Neural cell (in vitro differentiated cells): Measurements from ENCODE around the gene TEX13A. TPM values are rescaled to one million over a fixed set of nuclear protein-coding genes. Genes with fewer than 3 reads are reported as not detected.

Source experiments
- H2AFZ ChIP-seq: fragments of 200-600, 300-800 bp; sonication (generic), shearing (Covaris generic); 2 replicates; pipeline ENCODE4 v1.6.0; 2014; ENCODE audit warnings: low read depth, mild to moderate bottlenecking, antibody characterized with exemption, low read length, moderate library complexity
- H3F3A ChIP-seq: fragments of 200-600 bp; shearing (Covaris generic); 2 replicates; pipeline ENCODE4 v1.6.1; 2016; ENCODE audit warnings: mild to moderate bottlenecking, moderate library complexity, mixed read lengths, antibody characterized with exemption, low read length; ENCODE audit not compliant: insufficient read depth, poor library complexity, severe bottlenecking
- H3K27ac ChIP-seq: fragments of 200-600, 300-800 bp; sonication (generic), shearing (Covaris generic); 2 replicates; pipeline ENCODE4 v1.5.1; 2014; ENCODE audit warnings: mild to moderate bottlenecking, low read length, moderate library complexity
- H3K27me3 ChIP-seq: fragments of 300-800, 200-600 bp; sonication (generic), shearing (Covaris generic); 2 replicates; pipeline ENCODE4 v1.6.0; 2014; ENCODE audit warnings: mild to moderate bottlenecking, low read depth, low read length, moderate library complexity; ENCODE audit not compliant: insufficient read depth
- H3K36me3 ChIP-seq: fragments of 300-800, 200-600 bp; sonication (generic), shearing (Covaris generic); 2 replicates; pipeline ENCODE4 v1.5.1; 2014; ENCODE audit warnings: mild to moderate bottlenecking, antibody characterized with exemption, low read length, moderate library complexity; ENCODE audit not compliant: insufficient read depth
- H3K4me2 ChIP-seq: fragments of 300-800, 200-600 bp; sonication (generic), shearing (Covaris generic); 2 replicates; pipeline ENCODE4 v1.6.0; 2014; ENCODE audit warnings: mild to moderate bottlenecking, low read length
- H3K4me3 ChIP-seq: fragments of 300-800, 200-600 bp; sonication (generic), shearing (Covaris generic); 2 replicates; pipeline ENCODE4 v1.5.1; 2014; ENCODE audit warnings: mild to moderate bottlenecking, low read length, moderate library complexity
- H3K79me2 ChIP-seq: fragments of 200-600 bp; shearing (Covaris generic); replicated peaks from 2 replicates; pipeline ENCODE4 v1.6.0; 2014; ENCODE audit warnings: mild to moderate bottlenecking, low read length, moderate library complexity; ENCODE audit not compliant: insufficient read depth
- H3K9ac ChIP-seq: fragments of 300-800, 200-600 bp; sonication (generic), shearing (Covaris generic); 2 replicates; pipeline ENCODE4 v1.6.1; 2016; ENCODE audit warnings: mild to moderate bottlenecking, low read length, mixed read lengths
- H3K9me2 ChIP-seq: fragments of 200-600 bp; shearing (Covaris generic); 2 replicates; pipeline ENCODE4 v1.6.1; 2016; ENCODE audit warnings: mild to moderate bottlenecking, low read length, mixed read lengths; ENCODE audit not compliant: insufficient read depth
- H3K9me3 ChIP-seq: fragments of 200-600, 300-800 bp; sonication (generic), shearing (Covaris generic); 2 replicates; pipeline ENCODE4 v1.6.1; 2016; ENCODE audit warnings: mild to moderate bottlenecking, mixed run types, low read length, moderate library complexity, mixed read lengths
- H4K20me1 ChIP-seq: fragments of 200-600 bp; shearing (Covaris generic); 2 replicates; pipeline ENCODE4 v1.6.1; 2016; ENCODE audit warnings: mild to moderate bottlenecking, mixed run types; ENCODE audit not compliant: insufficient read depth
- EP300 ChIP-seq: fragments of 450-650 bp; conservative IDR thresholded peaks from 2 replicates; pipeline ENCODE4 v1.6.1; 2014; ENCODE audit warnings: antibody characterized with exemption, mild to moderate bottlenecking, moderate library complexity; ENCODE audit not compliant: poor library complexity, severe bottlenecking
- EZH2 ChIP-seq: fragments of 200-600, 300-800 bp; shearing (Covaris generic), sonication (generic); IDR thresholded peaks from 2 replicates; pipeline ENCODE4 v1.6.1; 2014; ENCODE audit warnings: antibody characterized with exemption, low read length, borderline replicate concordance, mild to moderate bottlenecking; ENCODE audit not compliant: insufficient read depth, poor library complexity, severe bottlenecking
- MXI1 ChIP-seq: fragments of 450-650 bp; conservative IDR thresholded peaks from 2 replicates; pipeline ENCODE4 v1.6.1; 2014; ENCODE audit warnings: antibody characterized with exemption, mild to moderate bottlenecking; ENCODE audit not compliant: poor library complexity, severe bottlenecking
- POLR2AphosphoS5 ChIP-seq: IDR thresholded peaks from 2 replicates; pipeline ENCODE4 v1.6.1; 2012
- RAD21 ChIP-seq: fragments of 450-650 bp; conservative IDR thresholded peaks from 2 replicates; pipeline ENCODE4 v1.6.1; 2014; ENCODE audit warnings: antibody characterized with exemption, mild to moderate bottlenecking, moderate library complexity
- SMC3 ChIP-seq: fragments of 450-650 bp; conservative IDR thresholded peaks from 2 replicates; pipeline ENCODE4 v1.6.1; 2014; ENCODE audit warnings: antibody characterized with exemption, mild to moderate bottlenecking, moderate library complexity; ENCODE audit not compliant: poor library complexity
- TAF1 ChIP-seq: IDR thresholded peaks from 2 replicates; pipeline ENCODE4 v1.6.1; 2012; ENCODE audit warnings: low read depth
- polyA plus RNA-seq: library from polyadenylated mRNA; depleted of rRNA; stranded (reverse); fragments of >200 nt; gene quantifications from 2 replicates; pipeline ENCODE4 v1.2.3, GENCODE V29; 2014
- TF ChIP-seq, protein P1 (sequence below): fragments of 450-650 bp; IDR thresholded peaks from 2 replicates; pipeline ENCODE4 v1.5.1; 2014; ENCODE audit warnings: antibody characterized with exemption, mild to moderate bottlenecking, moderate library complexity; ENCODE audit not compliant: poor library complexity, severe bottlenecking

TEX13A gene
- polyA plus RNA-seq, 1 donor from 2014 or later, result not detected

DNA sequence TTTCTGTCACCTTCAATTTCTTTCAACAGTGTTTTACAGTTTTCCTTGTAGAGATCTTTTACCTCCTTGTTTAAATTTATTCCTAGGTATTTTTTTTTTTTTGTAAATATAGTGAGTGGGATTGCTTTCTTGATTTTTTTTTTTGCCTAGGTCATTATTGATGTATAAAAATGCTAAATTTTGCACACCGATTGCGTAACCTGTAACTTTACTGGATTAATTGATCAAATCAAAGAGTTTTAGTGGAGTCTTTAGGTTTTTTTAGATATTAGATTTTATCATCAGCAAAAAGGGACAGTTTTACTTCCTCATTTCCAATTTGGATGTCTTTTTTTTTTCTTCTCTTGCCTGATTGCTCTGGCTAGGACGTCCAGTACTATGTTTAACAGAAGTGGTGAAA is 40.9 kb downstream of the TEX13A start:
- Histone ChIP-seq H3K4me2 (no peak overlapping the region), H3K4me3 (no peak overlapping the region), H3K79me2 (no peaks in the 10 kb centered on the region), H3K27ac (no peak overlapping the region), H3K9me2 (no peaks in the 10 kb centered on the region), H3K9ac (no peak overlapping the region), H3F3A (no peaks in the 10 kb centered on the region), H2AFZ (no peak overlapping the region), H3K36me3 (no peaks in the 10 kb centered on the region), H3K9me3 (no peaks in the 10 kb centered on the region), H3K27me3 (no peaks in the 10 kb centered on the region), H4K20me1 (no peaks in the 10 kb centered on the region)
- TF ChIP-seq MXI1, result no peak
- no peak for TF ChIP-seq SMC3
- TF ChIP-seq, protein P1, sequence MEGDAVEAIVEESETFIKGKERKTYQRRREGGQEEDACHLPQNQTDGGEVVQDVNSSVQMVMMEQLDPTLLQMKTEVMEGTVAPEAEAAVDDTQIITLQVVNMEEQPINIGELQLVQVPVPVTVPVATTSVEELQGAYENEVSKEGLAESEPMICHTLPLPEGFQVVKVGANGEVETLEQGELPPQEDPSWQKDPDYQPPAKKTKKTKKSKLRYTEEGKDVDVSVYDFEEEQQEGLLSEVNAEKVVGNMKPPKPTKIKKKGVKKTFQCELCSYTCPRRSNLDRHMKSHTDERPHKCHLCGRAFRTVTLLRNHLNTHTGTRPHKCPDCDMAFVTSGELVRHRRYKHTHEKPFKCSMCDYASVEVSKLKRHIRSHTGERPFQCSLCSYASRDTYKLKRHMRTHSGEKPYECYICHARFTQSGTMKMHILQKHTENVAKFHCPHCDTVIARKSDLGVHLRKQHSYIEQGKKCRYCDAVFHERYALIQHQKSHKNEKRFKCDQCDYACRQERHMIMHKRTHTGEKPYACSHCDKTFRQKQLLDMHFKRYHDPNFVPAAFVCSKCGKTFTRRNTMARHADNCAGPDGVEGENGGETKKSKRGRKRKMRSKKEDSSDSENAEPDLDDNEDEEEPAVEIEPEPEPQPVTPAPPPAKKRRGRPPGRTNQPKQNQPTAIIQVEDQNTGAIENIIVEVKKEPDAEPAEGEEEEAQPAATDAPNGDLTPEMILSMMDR, result no peak
- no peak for TF ChIP-seq TAF1
- TF ChIP-seq POLR2AphosphoS5, result no peak
- no peak for TF ChIP-seq EP300
- TF ChIP-seq EZH2, result no peak
- no peak for TF ChIP-seq RAD21

GRCh38 chrX:105173071-105173470 is 47.4 kb downstream of the TEX13A start:
- no peaks in the 10 kb centered on the region for H3K9me2 ChIP-seq
- H3K4me2 ChIP-seq, result no peak overlapping the region
- no peaks in the 10 kb centered on the region for H3F3A ChIP-seq
- no peaks in the 10 kb centered on the region for H4K20me1 ChIP-seq
- no peak overlapping the region for H2AFZ ChIP-seq
- H3K36me3 ChIP-seq, result no peaks in the 10 kb centered on the region
- H3K27me3 ChIP-seq, result no peaks in the 10 kb centered on the region
- no peaks in the 10 kb centered on the region for H3K79me2 ChIP-seq
- no peak overlapping the region for H3K9ac ChIP-seq
- H3K27ac ChIP-seq, result no peak overlapping the region
- TF ChIP-seq TAF1 (no peak), SMC3 (no peak), EP300 (no peak), EZH2 (no peak)
- no peak overlapping the region for H3K4me3 ChIP-seq
- H3K9me3 ChIP-seq, result no peaks in the 10 kb centered on the region
